HUES6 (cell line): ENCODE results near the gene CIC.

ENCODE experiments used
- H3K27ac ChIP-seq: 2 replicates; pipeline ENCODE4 v1.7.0; 2013; ENCODE audit warnings: low read depth, mild to moderate bottlenecking, low read length, inconsistent platforms
- H3K27me3 ChIP-seq: 2 replicates; pipeline ENCODE4 v1.6.1; 2013; ENCODE audit warnings: low read length; ENCODE audit not compliant: control insufficient read depth, insufficient read depth
- H3K36me3 ChIP-seq: 2 replicates; pipeline ENCODE4 v1.6.1; 2013; ENCODE audit warnings: low read length; ENCODE audit not compliant: control insufficient read depth, insufficient read depth
- H3K4me1 ChIP-seq: 2 replicates; pipeline ENCODE4 v1.6.1; 2013; ENCODE audit warnings: low read length; ENCODE audit not compliant: control insufficient read depth, insufficient read depth
- H3K4me3 ChIP-seq: 2 replicates; pipeline ENCODE4 v1.5.1; 2013; ENCODE audit warnings: low read depth, low read length
- H3K9ac ChIP-seq: one replicate; pipeline ENCODE4 v1.6.1; 2013; ENCODE audit warnings: mild to moderate bottlenecking, low read length
- H3K9me3 ChIP-seq: 2 replicates; pipeline ENCODE4 v1.6.1; 2013; ENCODE audit warnings: low read depth, low read length; ENCODE audit not compliant: control insufficient read depth, insufficient read depth

The CIC gene

DNA sequence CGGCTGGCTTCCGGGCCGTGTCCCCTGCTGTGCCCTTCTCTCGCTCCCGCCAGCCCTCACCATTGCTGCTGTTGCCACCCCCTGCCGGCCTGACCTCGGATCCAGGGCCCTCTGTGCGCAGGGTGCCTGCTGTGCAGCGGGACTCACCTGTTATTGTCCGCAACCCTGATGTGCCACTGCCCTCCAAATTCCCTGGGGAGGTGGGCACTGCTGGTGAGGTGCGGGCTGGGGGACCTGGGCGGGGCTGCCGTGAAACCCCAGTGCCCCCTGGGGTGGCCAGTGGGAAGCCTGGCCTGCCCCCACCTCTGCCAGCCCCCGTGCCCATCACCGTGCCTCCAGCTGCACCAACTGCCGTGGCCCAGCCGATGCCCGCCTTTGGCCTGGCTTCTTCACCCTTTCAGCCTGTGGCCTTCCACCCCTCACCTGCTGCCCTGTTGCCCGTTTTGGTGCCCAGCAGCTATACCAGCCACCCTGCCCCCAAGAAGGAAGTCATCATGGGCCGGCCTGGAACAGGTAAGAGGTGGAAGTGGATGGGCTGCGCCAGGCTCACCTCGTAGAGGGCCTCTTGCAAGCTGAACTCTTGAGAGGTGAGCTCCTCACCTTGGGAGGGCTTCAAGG is 5.1 kb downstream of the CIC start:
- peaks cover 22% of the 10 kb centered on the region for H3K36me3 ChIP-seq
- no peak overlapping the region for H3K9ac ChIP-seq
- H3K9me3 ChIP-seq: no peaks in the 10 kb centered on the region
- H3K4me3 ChIP-seq: no peak overlapping the region
- H3K27me3 ChIP-seq: no peaks in the 10 kb centered on the region
- no peak overlapping the region for H3K27ac ChIP-seq
- peaks cover 25% of the 10 kb centered on the region for H3K4me1 ChIP-seq

DNA sequence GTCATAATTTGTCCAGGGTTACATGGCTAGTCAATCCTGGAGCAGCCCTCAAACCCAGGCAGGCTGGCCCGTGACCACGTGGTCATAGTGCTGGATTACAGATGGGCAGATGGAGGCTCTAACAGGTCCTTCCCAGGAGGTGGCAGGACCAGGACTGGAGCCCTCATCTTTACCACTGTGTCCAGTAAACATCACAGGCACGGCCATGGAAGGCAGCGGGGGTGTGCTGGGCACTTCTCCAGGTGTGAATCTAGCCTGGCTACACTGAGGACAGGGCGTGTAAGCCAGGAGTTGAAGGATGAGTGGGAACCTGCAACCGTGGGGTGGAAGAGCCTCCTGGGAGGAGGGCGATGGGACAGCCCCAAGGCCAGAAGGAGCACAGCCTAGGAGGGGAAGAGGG is 6.1 kb downstream of the CIC start:
- Histone ChIP-seq H3K36me3 (peaks cover 22% of the 10 kb centered on the region), H3K4me1 (peaks cover 24% of the 10 kb centered on the region), H3K4me3 (no peak overlapping the region), H3K27me3 (no peaks in the 10 kb centered on the region), H3K9me3 (no peaks in the 10 kb centered on the region), H3K27ac (no peak overlapping the region), H3K9ac (no peak overlapping the region)

GRCh38 chr19:42275517-42275916 is 6.5 kb downstream of the CIC start:
- H3K36me3 ChIP-seq: peaks cover 22% of the 10 kb centered on the region
- no peak overlapping the region for H3K9ac ChIP-seq

GRCh38 chr19:42276284-42276683 is 7.2 kb downstream of the CIC start:
- H3K27ac ChIP-seq: no peak overlapping the region
- H3K9me3 ChIP-seq: no peaks in the 10 kb centered on the region
- peaks cover 22% of the 10 kb centered on the region for H3K36me3 ChIP-seq
- no peaks in the 10 kb centered on the region for H3K27me3 ChIP-seq
- peaks cover 15% of the 10 kb centered on the region for H3K4me1 ChIP-seq
- H3K9ac ChIP-seq: no peak overlapping the region
- H3K4me3 ChIP-seq: no peak overlapping the region

More at GRCh38 chr19:42275517-42275916, 6.5 kb downstream of the CIC start:
- Histone ChIP-seq H3K27ac (no peak overlapping the region), H3K4me1 (peaks cover 20% of the 10 kb centered on the region), H3K27me3 (no peaks in the 10 kb centered on the region), H3K9me3 (no peaks in the 10 kb centered on the region), H3K4me3 (no peak overlapping the region)

DNA sequence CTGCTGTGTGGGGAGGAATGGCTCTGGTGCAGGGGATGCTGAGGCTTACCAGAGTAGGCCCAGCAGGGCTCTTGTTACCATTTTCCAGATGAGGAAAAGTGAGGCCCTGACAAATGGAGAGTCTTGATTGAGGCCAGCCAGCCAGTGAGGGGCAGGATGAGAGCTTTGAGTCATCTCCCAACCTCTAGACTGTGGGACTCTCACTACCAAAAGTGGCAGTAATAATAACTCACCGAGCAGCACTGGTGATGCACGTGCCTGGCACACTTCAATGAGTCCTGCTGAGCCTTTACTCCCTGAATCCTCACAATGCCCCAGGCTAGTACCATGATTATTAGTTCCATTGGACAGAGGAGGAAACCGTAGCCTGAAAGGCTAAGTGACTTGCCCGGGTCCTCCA is 7.8 kb downstream of the CIC start:
- H3K27ac ChIP-seq: no peak overlapping the region

DNA sequence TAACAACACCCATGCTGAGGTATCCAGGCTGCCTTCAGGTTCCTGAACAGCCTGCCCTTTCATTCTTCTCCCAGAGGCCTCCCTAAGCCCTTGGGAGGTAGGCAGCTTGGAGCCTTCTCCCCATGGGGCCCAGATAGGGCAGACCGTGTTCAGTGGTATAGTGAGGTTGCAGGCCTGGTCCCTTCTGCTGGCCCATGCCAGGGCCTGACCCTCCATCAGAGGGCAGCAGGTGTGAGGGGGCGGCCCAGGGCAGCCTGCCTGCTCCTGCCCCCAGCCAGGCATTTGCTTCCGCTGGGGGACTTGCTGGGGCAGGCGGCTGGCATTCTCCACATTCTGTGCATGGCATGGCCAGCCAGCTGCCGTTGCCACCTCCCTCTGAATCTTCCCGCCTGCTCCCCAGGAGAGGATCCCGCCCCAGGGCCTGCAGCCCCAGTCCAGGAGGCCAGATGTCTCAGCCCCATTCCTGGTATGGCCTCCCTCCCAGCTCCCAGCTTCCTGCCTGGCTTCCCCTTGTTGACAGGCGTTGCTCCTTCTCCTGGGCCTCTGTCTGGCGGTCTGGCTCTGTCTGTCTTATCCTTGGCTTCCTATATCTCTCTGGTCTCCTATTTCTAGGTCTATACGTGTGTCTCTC is 8.9 kb downstream of the CIC start:
- Histone ChIP-seq H3K4me1 (peaks cover 29% of the 10 kb centered on the region), H3K9ac (peak overlapping the region; percentile 19), H3K27ac (no peak overlapping the region), H3K36me3 (peaks cover 17% of the 10 kb centered on the region), H3K27me3 (no peaks in the 10 kb centered on the region), H3K4me3 (no peak overlapping the region), H3K9me3 (no peaks in the 10 kb centered on the region)

More for the DNA sequence above, 7.8 kb downstream of the CIC start:
- Histone ChIP-seq H3K36me3 (peaks cover 22% of the 10 kb centered on the region), H3K27me3 (no peaks in the 10 kb centered on the region), H3K9ac (no peak overlapping the region), H3K9me3 (no peaks in the 10 kb centered on the region), H3K4me1 (peaks cover 20% of the 10 kb centered on the region), H3K4me3 (no peak overlapping the region)

- Histone ChIP-seq H3K4me1 (peaks cover 34% of the 10 kb centered on the region), H3K9me3 (no peaks in the 10 kb centered on the region), H3K9ac (peak overlapping the region; percentile 19), H3K27ac (no peak overlapping the region), H3K36me3 (peaks cover 11% of the 10 kb centered on the region), H3K4me3 (no peak overlapping the region), H3K27me3 (no peaks in the 10 kb centered on the region)
These were observed 9.6 kb downstream of the CIC start for GRCh38 chr19:42278452-42279154.

GRCh38 chr19:42279155-42279901 is 10.3 kb downstream of the CIC start:
- H3K27ac ChIP-seq: no peak overlapping the region
- H3K36me3 ChIP-seq: peaks cover 5% of the 10 kb centered on the region; the same call in 1 of the 2 replicates
- peaks cover 34% of the 10 kb centered on the region for H3K4me1 ChIP-seq
- H3K4me3 ChIP-seq: peak overlapping the region; percentile 85
- no peaks in the 10 kb centered on the region for H3K27me3 ChIP-seq
- H3K9ac ChIP-seq: peak overlapping the region; percentile 28
- H3K9me3 ChIP-seq: no peaks in the 10 kb centered on the region

DNA sequence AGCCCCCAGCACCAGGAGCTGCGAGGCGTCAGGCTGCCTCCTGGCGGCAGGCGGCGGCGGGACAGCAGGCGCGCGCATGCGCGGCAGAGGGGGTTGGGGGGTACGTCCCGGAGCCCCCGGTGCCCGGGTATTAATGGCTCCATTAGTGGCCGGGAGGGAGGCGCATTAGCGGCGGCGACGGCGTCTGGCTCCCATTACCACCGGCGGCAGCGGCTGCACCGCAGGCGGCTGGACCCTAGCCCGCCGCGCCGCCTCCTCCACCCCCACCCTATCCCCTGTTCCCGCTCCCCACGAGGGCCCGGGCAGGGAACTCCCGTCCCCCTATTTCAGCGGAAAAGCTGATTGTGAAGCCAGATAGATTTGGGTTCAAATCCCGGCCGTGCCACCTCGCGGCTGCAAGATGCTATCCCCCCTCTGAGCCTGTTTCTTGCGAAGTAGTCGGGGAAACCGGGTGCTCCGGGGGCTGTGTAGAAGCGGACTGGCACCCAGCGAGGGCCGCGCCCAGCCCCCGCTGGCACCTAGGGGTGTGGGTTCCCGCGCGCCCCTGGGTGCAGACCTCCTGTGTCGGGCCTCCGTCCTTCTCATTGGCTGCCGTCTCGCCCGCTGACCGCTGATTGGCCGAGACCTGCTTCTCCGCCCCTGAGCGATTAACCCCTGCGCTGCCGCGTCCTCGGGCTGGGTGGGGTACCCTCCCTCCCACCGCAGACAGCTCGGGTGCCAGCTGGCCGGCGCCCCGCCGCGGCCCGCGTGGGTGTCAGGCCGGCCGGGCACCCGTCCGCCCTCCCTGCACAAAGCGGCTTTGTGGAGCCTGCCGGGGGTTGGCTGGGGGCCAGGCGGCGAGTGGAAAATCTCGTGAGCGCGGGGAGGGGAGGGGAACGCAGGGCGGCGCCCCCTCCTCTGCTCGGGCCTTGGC is 11.1 kb downstream of the CIC start:
- peak overlapping the region; percentile 68 for H3K9ac ChIP-seq
- peak overlapping the region; percentile 72; the same call in 1 of the 2 replicates for H3K27ac ChIP-seq
- H3K4me1 ChIP-seq: peaks cover 38% of the 10 kb centered on the region
- H3K9me3 ChIP-seq: no peaks in the 10 kb centered on the region
- H3K27me3 ChIP-seq: no peaks in the 10 kb centered on the region
- peak overlapping the region; percentile 85 for H3K4me3 ChIP-seq
- no peaks in the 10 kb centered on the region for H3K36me3 ChIP-seq

DNA sequence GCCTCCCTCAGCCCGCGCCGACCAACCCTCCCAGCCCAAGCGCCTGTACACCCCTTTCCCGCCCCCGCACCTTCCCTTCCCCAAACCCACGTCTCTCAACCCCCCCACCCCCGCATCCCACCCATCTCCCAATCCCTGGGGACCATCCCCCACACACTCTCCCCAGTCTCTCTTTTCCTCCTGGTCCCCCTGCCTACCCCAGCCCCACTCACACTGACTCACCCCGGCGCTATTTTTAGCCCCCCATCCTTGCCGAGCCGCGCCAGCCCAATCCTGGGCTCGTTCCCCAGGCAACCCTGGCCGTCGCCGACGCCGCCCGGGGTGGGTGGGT is 11.7 kb downstream of the CIC start:
- H3K36me3 ChIP-seq: no peaks in the 10 kb centered on the region
- H3K27ac ChIP-seq: peak overlapping the region; percentile 72; the same call in 1 of the 2 replicates
- H3K4me3 ChIP-seq: peak overlapping the region; percentile 85
- H3K9ac ChIP-seq: peak overlapping the region; percentile 68
- H3K4me1 ChIP-seq: peaks cover 44% of the 10 kb centered on the region
- H3K9me3 ChIP-seq: no peaks in the 10 kb centered on the region
- no peaks in the 10 kb centered on the region for H3K27me3 ChIP-seq
